SK-N-SH (cell line): Measurements from ENCODE around the gene TEAD4.

Experiments
- EZH2phosphoT487 ChIP-seq: fragments of 200-600 bp; sonication (generic); IDR thresholded peaks from 2 replicates; pipeline ENCODE4 v1.6.1; 2017; ENCODE audit warnings: low read depth, mixed run types, mild to moderate bottlenecking, antibody characterized with exemption, moderate library complexity, borderline replicate concordance
- GABPA ChIP-seq: IDR thresholded peaks from 2 replicates; pipeline ENCODE4 v1.4.0; 2012; ENCODE audit warnings: low read depth, mild to moderate bottlenecking
- JUND ChIP-seq: IDR thresholded peaks from 2 replicates; pipeline ENCODE4 v1.4.0; 2012
- POLR2AphosphoS5 ChIP-seq: IDR thresholded peaks from 2 replicates; pipeline ENCODE4 v1.6.1; 2012; ENCODE audit warnings: low read depth, low read length
- TF ChIP-seq, protein P1 (sequence below): fragments of 200-600 bp; sonication (generic); IDR thresholded peaks from 2 replicates; pipeline ENCODE4 v1.6.1; 2017; ENCODE audit warnings: antibody characterized with exemption, mild to moderate bottlenecking, moderate library complexity
- TF ChIP-seq, protein P2 (sequence below): IDR thresholded peaks from 2 replicates; pipeline ENCODE4 v1.4.0; 2012; ENCODE audit warnings: low read depth

DNA sequence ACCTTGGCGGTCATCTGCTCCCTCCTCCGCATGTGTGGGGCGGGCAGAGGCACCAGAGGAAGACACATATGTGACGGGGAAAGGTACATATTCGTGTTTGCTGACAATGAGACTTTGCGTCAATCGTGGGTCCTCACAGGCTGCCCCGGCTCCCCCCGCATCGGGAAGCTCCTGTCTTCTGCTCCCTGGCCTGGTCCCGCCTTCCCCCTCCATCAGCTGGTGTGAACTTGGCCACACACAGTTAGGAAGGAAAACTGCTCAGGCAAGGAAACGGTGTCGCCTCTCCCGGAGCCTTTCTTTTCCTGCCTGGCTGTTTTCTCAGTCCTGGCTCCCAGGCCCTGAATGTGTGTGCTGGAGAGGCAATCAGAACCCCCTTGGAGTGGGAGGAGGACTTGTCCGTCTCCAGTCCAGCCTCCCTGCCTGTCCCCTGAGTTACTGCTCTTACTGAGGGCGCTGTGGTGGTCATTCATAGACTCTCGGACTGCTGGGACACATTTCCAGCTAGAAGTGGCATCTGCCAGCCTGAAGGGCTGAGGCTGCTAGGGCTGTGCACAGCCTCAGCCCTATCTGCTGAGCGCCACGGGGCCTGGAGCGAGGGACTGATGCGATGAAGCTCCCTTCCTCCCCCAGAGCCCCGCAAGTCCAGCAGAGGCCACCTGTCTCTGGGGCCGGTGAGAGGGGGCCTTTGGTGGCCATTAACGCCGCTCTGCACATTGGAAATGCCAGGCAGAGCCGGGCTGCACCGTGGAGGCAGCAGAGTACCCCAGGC, 73.8 kb downstream of the TEAD4 start:
- TF ChIP-seq, protein P1, sequence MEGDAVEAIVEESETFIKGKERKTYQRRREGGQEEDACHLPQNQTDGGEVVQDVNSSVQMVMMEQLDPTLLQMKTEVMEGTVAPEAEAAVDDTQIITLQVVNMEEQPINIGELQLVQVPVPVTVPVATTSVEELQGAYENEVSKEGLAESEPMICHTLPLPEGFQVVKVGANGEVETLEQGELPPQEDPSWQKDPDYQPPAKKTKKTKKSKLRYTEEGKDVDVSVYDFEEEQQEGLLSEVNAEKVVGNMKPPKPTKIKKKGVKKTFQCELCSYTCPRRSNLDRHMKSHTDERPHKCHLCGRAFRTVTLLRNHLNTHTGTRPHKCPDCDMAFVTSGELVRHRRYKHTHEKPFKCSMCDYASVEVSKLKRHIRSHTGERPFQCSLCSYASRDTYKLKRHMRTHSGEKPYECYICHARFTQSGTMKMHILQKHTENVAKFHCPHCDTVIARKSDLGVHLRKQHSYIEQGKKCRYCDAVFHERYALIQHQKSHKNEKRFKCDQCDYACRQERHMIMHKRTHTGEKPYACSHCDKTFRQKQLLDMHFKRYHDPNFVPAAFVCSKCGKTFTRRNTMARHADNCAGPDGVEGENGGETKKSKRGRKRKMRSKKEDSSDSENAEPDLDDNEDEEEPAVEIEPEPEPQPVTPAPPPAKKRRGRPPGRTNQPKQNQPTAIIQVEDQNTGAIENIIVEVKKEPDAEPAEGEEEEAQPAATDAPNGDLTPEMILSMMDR: no peak
- TF ChIP-seq EZH2phosphoT487: no peak
- TF ChIP-seq GABPA: no peak
- TF ChIP-seq, protein P2, sequence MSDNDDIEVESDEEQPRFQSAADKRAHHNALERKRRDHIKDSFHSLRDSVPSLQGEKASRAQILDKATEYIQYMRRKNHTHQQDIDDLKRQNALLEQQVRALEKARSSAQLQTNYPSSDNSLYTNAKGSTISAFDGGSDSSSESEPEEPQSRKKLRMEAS: no peak
- no peak for TF ChIP-seq POLR2AphosphoS5
- TF ChIP-seq JUND: no peak
